GM19193 (cell line): ENCODE data around the gene PRKN.

ENCODE experiments used
- POLR2A ChIP-seq: IDR thresholded peaks from 4 replicates; pipeline ENCODE4 v1.6.1; 2011; ENCODE audit not compliant: insufficient read depth, insufficient read length; ENCODE audit errors: extremely low read depth

Gene PRKN

DNA sequence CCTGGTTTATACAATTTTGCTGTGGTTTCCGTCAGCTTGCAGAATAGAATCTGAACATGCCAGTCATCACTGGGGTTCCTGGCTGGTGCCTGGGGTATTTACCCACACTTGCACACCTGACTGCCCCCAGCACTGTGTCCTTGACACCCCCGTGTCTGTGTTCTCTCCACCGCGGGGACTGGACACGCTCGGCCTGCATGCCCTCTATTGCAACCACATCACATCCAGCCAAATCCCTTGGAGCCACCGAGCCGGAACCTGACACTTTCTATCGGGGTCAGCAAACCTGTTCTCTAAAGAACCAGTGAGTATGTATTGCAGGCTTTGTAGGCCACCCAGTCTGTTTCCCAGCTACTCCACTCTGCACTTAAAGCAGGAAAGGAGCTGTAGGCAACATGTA lies 527.5 kb downstream of the PRKN start:
- TF ChIP-seq POLR2A = no peak

- TF ChIP-seq POLR2A = no peak
Observed at GRCh38 chr6:162198925-162199324, 528.6 kb downstream of the PRKN start.

DNA sequence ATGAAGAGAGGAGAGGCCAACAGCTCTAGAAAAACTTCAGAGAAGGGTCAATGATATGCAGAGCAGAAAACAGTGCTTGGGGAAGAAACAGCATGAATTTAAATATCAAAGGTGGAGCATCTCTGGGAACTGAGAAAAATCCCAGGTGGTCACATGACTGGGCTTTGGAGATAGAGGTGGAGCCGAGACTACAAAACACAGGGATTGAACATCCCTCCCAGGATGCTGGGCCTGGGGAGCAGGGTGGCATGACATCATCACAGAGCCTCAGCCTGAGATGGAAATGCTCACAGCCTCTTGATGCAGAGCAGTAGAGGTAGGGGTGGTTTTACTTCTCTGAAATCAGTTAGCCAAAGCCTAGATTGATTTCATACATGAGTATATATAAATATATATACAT lies 529.5 kb downstream of the PRKN start:
- no peak for TF ChIP-seq POLR2A

DNA sequence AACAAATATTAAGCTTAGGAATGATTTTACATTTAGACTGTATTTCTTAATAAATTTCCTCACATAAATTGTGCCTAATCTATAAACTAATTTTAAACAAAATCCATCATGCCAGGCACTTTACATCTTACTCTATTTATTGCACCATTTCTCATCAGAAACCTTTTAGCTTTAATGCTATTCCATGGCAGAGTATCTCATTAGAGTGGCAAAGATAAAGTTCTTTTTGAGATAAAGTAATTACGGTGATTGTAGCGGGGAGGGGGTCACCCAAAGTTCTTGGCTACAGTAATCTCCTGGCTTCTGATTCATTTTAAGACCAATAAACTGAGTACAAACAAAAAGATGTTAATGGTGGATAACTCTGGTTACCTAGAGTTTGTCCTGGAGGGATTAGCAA lies 532.1 kb downstream of the PRKN start:
- no peak for TF ChIP-seq POLR2A

- no peak for TF ChIP-seq POLR2A
Observed at GRCh38 chr6:162190981-162191380, 536.6 kb downstream of the PRKN start.

GRCh38 chr6:162187168-162187935 lies 540.2 kb downstream of the PRKN start:
- no peak for TF ChIP-seq POLR2A

GRCh38 chr6:162184465-162184864 lies 543.1 kb downstream of the PRKN start:
- no peak for TF ChIP-seq POLR2A

DNA sequence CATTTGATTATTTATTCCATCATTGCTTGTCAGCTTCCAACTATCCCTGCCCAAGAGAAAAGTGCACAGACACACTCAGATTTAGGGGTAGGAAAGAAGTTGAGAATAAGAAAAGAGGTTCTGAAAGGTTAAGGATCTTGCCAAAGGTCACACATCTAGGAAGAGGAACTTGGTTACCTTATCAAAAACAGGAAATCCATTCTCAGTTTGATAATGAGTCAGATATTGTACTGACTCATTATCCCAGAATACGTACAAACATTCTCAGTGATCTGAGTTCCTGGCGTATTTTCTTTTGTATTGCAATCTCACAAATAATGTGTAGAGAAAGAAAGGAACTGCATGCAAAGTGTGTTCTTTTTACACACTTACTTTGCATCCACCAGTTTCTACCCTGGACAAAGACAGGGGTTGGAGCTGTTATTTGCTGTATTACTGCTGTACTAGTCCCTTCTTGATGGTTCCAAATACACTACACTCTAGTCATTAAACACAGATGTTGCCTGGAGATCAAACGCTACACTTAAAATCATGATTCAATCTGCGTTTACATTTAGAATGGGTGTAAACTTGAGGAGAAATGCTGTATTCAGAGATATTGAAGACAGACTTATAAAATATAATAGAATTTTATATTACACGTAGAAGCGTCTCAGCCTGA lies 545.7 kb downstream of the PRKN start:
- no peak for TF ChIP-seq POLR2A

DNA sequence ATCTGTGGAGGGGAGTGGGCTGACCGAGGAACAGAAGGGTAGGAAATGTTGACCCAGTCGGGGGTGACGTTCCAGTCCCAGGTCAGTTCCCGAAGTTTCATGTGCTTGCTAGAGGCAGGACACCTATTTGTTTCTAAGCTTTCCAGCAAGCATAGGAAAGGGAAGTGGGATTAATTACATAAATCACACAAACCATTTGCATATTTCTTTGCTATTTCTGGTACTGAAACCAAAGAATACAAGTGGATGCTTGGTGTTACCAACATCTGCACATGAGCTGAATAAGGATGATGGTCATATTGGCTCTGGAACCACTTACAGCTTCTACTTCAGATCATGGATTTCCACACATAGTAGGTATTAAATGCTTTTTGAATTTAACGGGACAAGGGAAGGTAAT lies 546.5 kb downstream of the PRKN start:
- TF ChIP-seq POLR2A = no peak

DNA sequence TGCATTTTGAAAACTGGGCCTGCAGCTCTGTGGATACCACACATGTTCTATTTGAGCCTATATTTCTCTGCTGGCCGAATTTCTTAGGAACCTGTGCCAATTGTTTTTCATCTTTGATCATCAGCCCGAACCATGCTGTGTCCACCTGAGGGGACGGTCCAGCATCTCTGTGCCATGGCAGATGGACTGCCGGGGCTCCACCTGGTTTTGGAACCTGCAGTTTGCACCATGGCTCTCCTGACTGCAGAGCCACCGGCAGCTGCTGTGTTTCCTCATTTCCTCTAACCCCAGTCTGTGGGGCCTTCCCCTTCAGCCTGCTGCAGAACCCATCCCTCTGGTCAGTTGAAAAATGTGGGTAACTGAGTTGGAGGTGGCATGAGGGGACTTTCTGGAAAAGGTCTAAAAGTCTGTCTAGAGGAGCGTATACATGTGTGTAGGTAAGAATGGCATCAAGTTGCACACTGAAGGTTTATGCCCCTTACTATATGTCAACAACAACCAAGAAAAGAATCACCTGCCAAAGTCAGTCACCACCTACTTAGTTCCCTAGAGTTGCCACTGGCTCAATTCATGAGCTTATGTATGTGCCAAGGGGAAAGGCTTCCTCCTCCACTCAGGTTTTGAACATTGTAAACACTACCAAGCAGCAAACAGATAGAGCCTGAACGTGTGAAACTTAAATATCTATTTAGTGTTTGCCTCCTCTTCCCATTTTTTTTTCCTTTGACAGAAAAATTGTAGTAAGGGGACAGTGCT lies 548.2 kb downstream of the PRKN start:
- no peak for TF ChIP-seq POLR2A

GRCh38 chr6:162178666-162179065 lies 548.9 kb downstream of the PRKN start:
- no peak for TF ChIP-seq POLR2A

DNA sequence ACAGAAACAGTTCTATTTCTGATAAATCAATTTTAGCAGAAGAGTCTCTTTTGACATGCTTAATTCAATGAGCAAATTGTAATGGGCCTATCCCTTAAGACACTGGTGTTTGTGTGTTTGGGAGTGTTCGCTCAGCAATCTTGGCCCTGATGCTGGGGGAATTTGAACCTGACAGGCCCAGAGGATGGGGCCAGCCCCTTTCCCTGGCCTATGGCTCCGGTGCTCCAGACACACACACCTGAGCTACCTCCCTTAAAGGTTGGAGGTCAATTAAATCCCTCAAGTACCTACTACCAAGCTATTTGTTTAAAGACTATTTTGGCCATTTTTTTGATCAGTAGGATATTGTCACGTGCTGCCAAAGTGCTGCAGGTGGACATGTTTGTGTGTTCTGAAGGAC lies 549.3 kb downstream of the PRKN start:
- no peak for TF ChIP-seq POLR2A

GRCh38 chr6:162177746-162178145 lies 549.8 kb downstream of the PRKN start:
- no peak for TF ChIP-seq POLR2A

DNA sequence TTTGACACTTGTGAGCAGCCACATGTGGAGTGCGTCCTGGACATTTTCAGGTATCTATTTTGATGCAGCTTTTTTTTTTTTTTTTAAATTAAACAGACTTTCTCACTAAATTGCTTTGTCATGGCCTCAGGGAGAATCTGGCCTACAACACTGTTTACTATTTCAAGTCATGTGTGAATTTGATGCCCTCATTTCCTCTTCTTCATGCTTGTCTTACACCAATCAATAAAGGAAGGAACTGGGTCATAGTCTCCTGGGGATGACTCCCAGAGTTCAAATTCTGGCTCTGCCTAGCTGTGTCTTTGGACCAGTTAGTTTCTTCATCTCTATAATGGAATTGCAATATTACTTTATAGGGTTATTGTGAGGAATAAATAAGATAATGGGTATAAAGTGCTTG lies 554.1 kb downstream of the PRKN start:
- no peak for TF ChIP-seq POLR2A

- TF ChIP-seq POLR2A = no peak
Observed at GRCh38 chr6:162165479-162165878, 562.1 kb downstream of the PRKN start.
